ENCODE data around the gene KIF17. TPM values are rescaled to one million over a fixed set of nuclear protein-coding genes. Genes with fewer than 3 reads are reported as not detected.
A peak's percentile ranks its signal among the peaks of the same experiment; 100 is the strongest.

Gene KIF17
- total and polyA plus RNA-seq, 8 donors = 0.20 to 1.1 (median 0.69) TPM

GRCh38 chr1:20666146-20666545 is 51.7 kb downstream of the KIF17 start:
- Histone ChIP-seq H3K4me3 (no peak overlapping the region), H3K27me3 (no peaks in the 10 kb centered on the region), H3K4me1 (no peaks in the 10 kb centered on the region), H3K9me3 (no peaks in the 10 kb centered on the region), H3K27ac (no peak overlapping the region), H3K36me3 (no peaks in the 10 kb centered on the region)
- intact Hi-C loops (cut with DNase I) = no loop called here
- TF ChIP-seq CTCF (IDR thresholded peaks at IDR 0.05) = no peak
- WGBS, 2 donors = 70 to 83% methylated on average over 14 to 16 of the region's 16 CpGs
- DNase-seq (no peak), FAIRE-seq (no peak), ATAC-seq (no peak)

GRCh38 chr1:20665726-20666125 is 52.1 kb downstream of the KIF17 start:
- WGBS, 2 donors = 84 to 86% methylated on average over 12 of the region's 12 CpGs
- no peak overlapping the region for H3K27ac ChIP-seq
- H3K9me3 ChIP-seq = no peaks in the 10 kb centered on the region

GRCh38 chr1:20663969-20664715 is 53.7 kb downstream of the KIF17 start:
- DNase-seq (no peak), FAIRE-seq (no peak), ATAC-seq (no peak)
- Histone ChIP-seq H3K4me1 (peaks cover 0 to 13% (median 13%) of the 10 kb centered on the region in 3 donors), H3K36me3 (no peaks in the 10 kb centered on the region), H3K4me3 (no peak overlapping the region), H3K9me3 (no peaks in the 10 kb centered on the region), H3K27me3 (no peaks in the 10 kb centered on the region), H3K27ac (no peak overlapping the region)
- intact Hi-C loops (cut with DNase I) = no loop called here
- WGBS, 2 donors = 71 to 78% methylated on average over 12 of the region's 12 CpGs
- TF ChIP-seq CTCF (IDR thresholded peaks at IDR 0.05) = no peak

More at GRCh38 chr1:20665726-20666125, 52.1 kb downstream of the KIF17 start:
- no peak for FAIRE-seq
- no peak for TF ChIP-seq CTCF (IDR thresholded peaks at IDR 0.05)
- intact Hi-C loops (cut with DNase I) = no loop called here
- H3K27me3 ChIP-seq = no peaks in the 10 kb centered on the region
- H3K4me1 ChIP-seq = no peaks in the 10 kb centered on the region
- no peaks in the 10 kb centered on the region for H3K36me3 ChIP-seq
- DNase-seq = no peak
- no peak for ATAC-seq
- no peak overlapping the region for H3K4me3 ChIP-seq

GRCh38 chr1:20663365-20663764 is 54.4 kb downstream of the KIF17 start:
- 85 to 91% methylated on average over 1 of the region's 1 CpG for WGBS, 2 donors
- Histone ChIP-seq H3K9me3 (no peaks in the 10 kb centered on the region), H3K4me1 (peaks cover 0 to 17% (median 15%) of the 10 kb centered on the region in 3 donors), H3K4me3 (no peak overlapping the region), H3K27ac (no peak overlapping the region), H3K36me3 (peaks cover 0 to under 1% (median 0%) of the 10 kb centered on the region in 3 donors), H3K27me3 (no peaks in the 10 kb centered on the region)
- FAIRE-seq (no peak), ATAC-seq (no peak), DNase-seq (no peak)
- no peak for TF ChIP-seq CTCF (IDR thresholded peaks at IDR 0.05)
- intact Hi-C loops (cut with DNase I) = no loop called here

DNA sequence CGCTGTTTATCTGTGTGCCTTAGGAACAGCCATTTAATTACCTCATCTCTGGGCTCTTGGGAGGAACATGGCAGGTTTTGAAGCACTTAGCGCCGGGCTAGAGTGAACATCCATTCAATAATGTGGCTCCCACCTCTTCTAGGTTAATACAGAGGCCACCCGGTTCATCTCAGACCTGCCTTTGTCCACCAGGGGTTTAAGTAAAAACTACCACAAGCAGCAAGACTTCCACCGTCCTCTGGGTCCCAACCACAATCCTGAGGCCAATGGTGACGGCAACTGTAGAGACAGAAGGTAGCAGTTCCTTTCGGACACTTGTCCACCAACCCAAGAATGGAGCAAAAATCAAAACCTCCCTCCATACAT is 55.7 kb downstream of the KIF17 start:
- Histone ChIP-seq H3K27me3 (no peaks in the 10 kb centered on the region), H3K4me1 (peaks cover 0 to 17% (median 17%) of the 10 kb centered on the region in 3 donors), H3K4me3 (peak overlapping the region in 3 of 4 donors; percentile 71 to 96 (median 84)), H3K36me3 (peaks cover 0 to 6% (median 4%) of the 10 kb centered on the region in 3 donors), H3K9me3 (no peaks in the 10 kb centered on the region), H3K27ac (peak overlapping the region in 3 of 4 donors; percentile 58 to 76 (median 62))
- WGBS, 2 donors = 43 to 59% methylated on average over 7 of the region's 7 CpGs
- DNase-seq = no peak
- no peak for ATAC-seq
- no peak for TF ChIP-seq CTCF (IDR thresholded peaks at IDR 0.05)
- no peak for FAIRE-seq
- intact Hi-C loops (cut with DNase I) = no loop called here
